Astrocyte (in vitro differentiated cells and primary cell): ENCODE measurements around the gene IDE. TPM values are rescaled to one million over a fixed set of nuclear protein-coding genes. Genes with fewer than 3 reads are reported as not detected.

Source experiments
- DNase-seq: peaks from one replicate; pipeline ENCODE4 v3.0.0-alpha.2; 2010; ENCODE audit warnings: low read depth
- FAIRE-seq: peaks from 2 replicates; lab custom pipeline; 2011; peaks lifted over from hg19 to GRCh38; lab: Jason Lieb, UNC
- H2AFZ ChIP-seq: 2 replicates; pipeline ENCODE4 v1.6.0; 2012; ENCODE audit warnings: low read depth, low read length, inconsistent platforms
- H3K27ac ChIP-seq: 2 replicates; pipeline ENCODE4 v1.5.1; 2011; ENCODE audit warnings: low read depth, low read length, inconsistent platforms
- H3K27me3 ChIP-seq: 2 replicates; pipeline ENCODE4 v1.6.0; 2011; ENCODE audit warnings: low read length, inconsistent platforms; ENCODE audit not compliant: insufficient read depth
- H3K36me3 ChIP-seq: 2 replicates; pipeline ENCODE4 v1.5.1; 2011; ENCODE audit warnings: low read length, inconsistent platforms; ENCODE audit not compliant: insufficient read depth
- H3K4me1 ChIP-seq: 2 replicates; pipeline ENCODE4 v1.5.1; 2011; ENCODE audit warnings: low read length, inconsistent platforms; ENCODE audit not compliant: insufficient read depth
- H3K4me2 ChIP-seq: 2 replicates; pipeline ENCODE4 v1.6.0; 2012; ENCODE audit warnings: low read length, inconsistent platforms
- H3K4me3 ChIP-seq: 2 replicates; pipeline ENCODE4 v1.5.1; 2011; ENCODE audit warnings: low read depth, mild to moderate bottlenecking, low read length, inconsistent platforms; ENCODE audit not compliant: insufficient read depth
- H3K79me2 ChIP-seq: 2 replicates; pipeline ENCODE4 v1.6.0; 2012; ENCODE audit warnings: mild to moderate bottlenecking, low read length, inconsistent platforms; ENCODE audit not compliant: insufficient read depth
- H3K9ac ChIP-seq: 2 replicates; pipeline ENCODE4 v1.6.0; 2012; ENCODE audit warnings: mild to moderate bottlenecking, low read length, inconsistent platforms
- H3K9me3 ChIP-seq: 2 replicates; pipeline ENCODE4 v1.5.1; 2012; ENCODE audit warnings: low read depth, mild to moderate bottlenecking, low read length, inconsistent platforms; ENCODE audit not compliant: insufficient read depth
- H4K20me1 ChIP-seq: 2 replicates; pipeline ENCODE4 v1.6.0; 2012; ENCODE audit warnings: low read length, inconsistent platforms; ENCODE audit not compliant: insufficient read depth
- H3K27ac Mint-ChIP-seq: one replicate; pipeline ENCODE4 v1.8.0; 2021; ENCODE audit warnings: mild to moderate bottlenecking, mixed read lengths; ENCODE audit not compliant: unreplicated experiment
- H3K27me3 Mint-ChIP-seq: one replicate; pipeline ENCODE4 v1.8.0; 2021; ENCODE audit warnings: low read depth, mixed read lengths; ENCODE audit not compliant: unreplicated experiment
- H3K36me3 Mint-ChIP-seq: one replicate; pipeline ENCODE4 v1.8.0; 2021; ENCODE audit warnings: low read depth, mixed read lengths; ENCODE audit not compliant: unreplicated experiment
- H3K4me1 Mint-ChIP-seq: one replicate; pipeline ENCODE4 v1.8.0; 2021; ENCODE audit warnings: low read depth, mixed read lengths; ENCODE audit not compliant: unreplicated experiment
- H3K4me3 Mint-ChIP-seq: one replicate; pipeline ENCODE4 v1.8.0; 2021; ENCODE audit warnings: mild to moderate bottlenecking, moderate library complexity, mixed read lengths; ENCODE audit not compliant: unreplicated experiment
- H3K9me3 Mint-ChIP-seq: one replicate; pipeline ENCODE4 v1.8.0; 2021; ENCODE audit warnings: mild to moderate bottlenecking, mixed read lengths; ENCODE audit not compliant: unreplicated experiment
- EZH2 ChIP-seq: IDR thresholded peaks from 2 replicates; pipeline ENCODE4 v1.6.1; 2012; ENCODE audit warnings: mild to moderate bottlenecking, low read length, inconsistent platforms; ENCODE audit not compliant: insufficient read depth
- total RNA-seq: library from RNA; stranded (reverse); gene quantifications from 2 replicates; pipeline ENCODE4 v1.2.1, GENCODE V29; 2021
- TF ChIP-seq, protein P1 (sequence below): IDR thresholded peaks from 2 replicates; pipeline ENCODE4 v1.5.1; 2011; ENCODE audit warnings: low read depth, mild to moderate bottlenecking, inconsistent platforms, low read length, moderate library complexity; ENCODE audit not compliant: insufficient read depth

Gene IDE
- total RNA-seq, 1 donor from 2014 or later, result 35.9 TPM

GRCh38 chr10:92506336-92506735 lies 67.6 kb downstream of the IDE start:
- Histone ChIP-seq H3K9ac (no peak overlapping the region), H3K27ac (no peak overlapping the region), H2AFZ (no peak overlapping the region), H3K9me3 (no peaks in the 10 kb centered on the region), H3K79me2 (no peaks in the 10 kb centered on the region), H4K20me1 (no peaks in the 10 kb centered on the region), H3K4me3 (no peak overlapping the region), H3K27me3 (no peaks in the 10 kb centered on the region), H3K4me1 (no peaks in the 10 kb centered on the region), H3K4me2 (no peak overlapping the region), H3K36me3 (no peaks in the 10 kb centered on the region)
- peaks cover 5% of the 10 kb centered on the region for H3K36me3 Mint-ChIP-seq
- TF ChIP-seq EZH2, result no peak
- TF ChIP-seq, protein P1, sequence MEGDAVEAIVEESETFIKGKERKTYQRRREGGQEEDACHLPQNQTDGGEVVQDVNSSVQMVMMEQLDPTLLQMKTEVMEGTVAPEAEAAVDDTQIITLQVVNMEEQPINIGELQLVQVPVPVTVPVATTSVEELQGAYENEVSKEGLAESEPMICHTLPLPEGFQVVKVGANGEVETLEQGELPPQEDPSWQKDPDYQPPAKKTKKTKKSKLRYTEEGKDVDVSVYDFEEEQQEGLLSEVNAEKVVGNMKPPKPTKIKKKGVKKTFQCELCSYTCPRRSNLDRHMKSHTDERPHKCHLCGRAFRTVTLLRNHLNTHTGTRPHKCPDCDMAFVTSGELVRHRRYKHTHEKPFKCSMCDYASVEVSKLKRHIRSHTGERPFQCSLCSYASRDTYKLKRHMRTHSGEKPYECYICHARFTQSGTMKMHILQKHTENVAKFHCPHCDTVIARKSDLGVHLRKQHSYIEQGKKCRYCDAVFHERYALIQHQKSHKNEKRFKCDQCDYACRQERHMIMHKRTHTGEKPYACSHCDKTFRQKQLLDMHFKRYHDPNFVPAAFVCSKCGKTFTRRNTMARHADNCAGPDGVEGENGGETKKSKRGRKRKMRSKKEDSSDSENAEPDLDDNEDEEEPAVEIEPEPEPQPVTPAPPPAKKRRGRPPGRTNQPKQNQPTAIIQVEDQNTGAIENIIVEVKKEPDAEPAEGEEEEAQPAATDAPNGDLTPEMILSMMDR, result no peak
- DNase-seq (no peak), FAIRE-seq (no peak)
- H3K9me3 Mint-ChIP-seq, result no peaks in the 10 kb centered on the region
- H3K4me1 Mint-ChIP-seq, result no peaks in the 10 kb centered on the region
- H3K27ac Mint-ChIP-seq, result no peak overlapping the region
- H3K27me3 Mint-ChIP-seq, result no peaks in the 10 kb centered on the region
- H3K4me3 Mint-ChIP-seq, result no peak overlapping the region

DNA sequence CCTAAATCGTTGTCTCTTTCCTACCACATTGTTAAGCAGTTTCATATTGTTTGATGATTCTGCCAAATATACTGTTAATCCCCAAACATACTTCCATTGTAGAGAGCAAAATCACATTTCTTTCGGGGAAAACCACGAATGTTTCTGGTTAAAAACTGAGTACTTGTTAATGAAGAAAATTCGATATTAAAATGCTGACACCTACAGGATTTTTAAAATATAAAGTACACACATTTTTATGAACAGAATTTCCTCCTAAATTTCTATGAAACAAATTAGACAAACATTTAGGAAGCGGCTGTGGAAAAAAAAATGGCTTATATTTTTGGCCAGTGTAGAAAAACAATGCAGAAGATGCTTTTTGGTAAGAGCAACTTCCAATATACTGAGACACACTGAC lies 68.8 kb downstream of the IDE start:
- no peak overlapping the region for H3K27ac ChIP-seq
- H3K4me2 ChIP-seq, result no peak overlapping the region
- H3K4me3 ChIP-seq, result no peak overlapping the region
- no peaks in the 10 kb centered on the region for H3K4me1 Mint-ChIP-seq
- no peaks in the 10 kb centered on the region for H3K4me1 ChIP-seq
- H3K79me2 ChIP-seq, result no peaks in the 10 kb centered on the region
- H3K9ac ChIP-seq, result no peak overlapping the region
- no peaks in the 10 kb centered on the region for H3K9me3 Mint-ChIP-seq
- H3K27me3 Mint-ChIP-seq, result no peaks in the 10 kb centered on the region
- FAIRE-seq, result no peak
- no peak for DNase-seq
- H3K27me3 ChIP-seq, result no peaks in the 10 kb centered on the region
- no peaks in the 10 kb centered on the region for H3K36me3 ChIP-seq
- H3K4me3 Mint-ChIP-seq, result no peak overlapping the region
- H3K36me3 Mint-ChIP-seq, result peaks cover 5% of the 10 kb centered on the region
- H4K20me1 ChIP-seq, result no peaks in the 10 kb centered on the region
- no peak overlapping the region for H3K27ac Mint-ChIP-seq
- no peak for TF ChIP-seq EZH2
- TF ChIP-seq, protein P1, result no peak
- H3K9me3 ChIP-seq, result no peaks in the 10 kb centered on the region
- no peak overlapping the region for H2AFZ ChIP-seq

- Histone ChIP-seq H3K9me3 (no peaks in the 10 kb centered on the region), H3K4me1 (no peaks in the 10 kb centered on the region), H3K4me2 (no peak overlapping the region), H2AFZ (no peak overlapping the region), H3K4me3 (no peak overlapping the region), H3K27me3 (no peaks in the 10 kb centered on the region), H3K79me2 (no peaks in the 10 kb centered on the region), H4K20me1 (no peaks in the 10 kb centered on the region), H3K9ac (no peak overlapping the region), H3K36me3 (no peaks in the 10 kb centered on the region), H3K27ac (no peak overlapping the region)
- no peaks in the 10 kb centered on the region for H3K9me3 Mint-ChIP-seq
- DNase-seq, result no peak
- no peak for FAIRE-seq
- no peak overlapping the region for H3K4me3 Mint-ChIP-seq
- no peak overlapping the region for H3K27ac Mint-ChIP-seq
- no peaks in the 10 kb centered on the region for H3K27me3 Mint-ChIP-seq
- TF ChIP-seq, protein P1, result no peak
- TF ChIP-seq EZH2, result no peak
- no peaks in the 10 kb centered on the region for H3K4me1 Mint-ChIP-seq
- H3K36me3 Mint-ChIP-seq, result peaks cover 4% of the 10 kb centered on the region
Observed at GRCh38 chr10:92502296-92502808, 71.5 kb downstream of the IDE start.
